HG02588 (cell line): Measurements from ENCODE around the gene COX5B.
A peak's percentile ranks its signal among the peaks of the same experiment; 100 is the strongest.

Experiments used
- ATAC-seq: cut with Tn5 transposase; IDR thresholded peaks from one replicate; pipeline ENCODE4 v1.9.1; 2021; ENCODE audit warnings: mild to moderate bottlenecking, moderate library complexity; ENCODE audit not compliant: unreplicated experiment

The COX5B gene

DNA sequence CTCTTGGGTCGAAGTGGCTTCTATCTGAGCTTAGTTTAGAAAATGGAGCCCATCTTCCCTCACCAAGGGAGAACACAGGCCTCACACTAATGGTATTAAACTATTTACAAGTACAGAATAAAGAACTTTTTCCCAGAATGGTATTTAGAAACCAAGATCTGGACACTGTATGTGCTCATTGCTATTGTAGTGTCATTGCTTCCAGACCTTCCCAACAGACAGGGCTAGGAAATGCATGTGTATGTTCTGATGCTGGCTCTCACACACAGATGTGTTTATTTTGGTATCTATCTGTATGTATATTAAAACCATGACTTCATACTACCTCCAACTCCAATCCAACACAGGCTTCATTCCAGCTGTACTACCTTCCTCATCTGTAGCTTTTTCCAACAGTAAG, 8.0 kb downstream of the COX5B start:
- ATAC-seq, result no peak

DNA sequence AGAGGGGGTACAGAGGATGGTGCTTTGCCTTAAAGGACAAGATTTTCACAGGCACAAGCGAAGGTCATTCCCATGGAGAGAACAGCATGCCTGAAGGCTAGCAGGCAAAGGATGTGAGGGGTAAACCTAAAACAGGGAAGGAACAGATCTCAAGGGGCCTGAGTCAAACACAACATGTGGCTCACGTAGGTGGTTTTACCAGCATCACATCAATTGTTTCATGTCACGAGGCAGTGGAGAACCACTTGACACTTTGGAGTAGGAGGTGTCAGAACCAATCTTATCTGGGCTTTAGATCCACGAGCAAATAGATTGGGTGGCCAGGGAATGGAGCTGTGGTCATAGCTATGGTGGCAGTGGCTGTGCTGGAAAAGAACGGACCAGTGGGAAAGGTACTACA, 8.4 kb downstream of the COX5B start:
- ATAC-seq, result no peak

DNA sequence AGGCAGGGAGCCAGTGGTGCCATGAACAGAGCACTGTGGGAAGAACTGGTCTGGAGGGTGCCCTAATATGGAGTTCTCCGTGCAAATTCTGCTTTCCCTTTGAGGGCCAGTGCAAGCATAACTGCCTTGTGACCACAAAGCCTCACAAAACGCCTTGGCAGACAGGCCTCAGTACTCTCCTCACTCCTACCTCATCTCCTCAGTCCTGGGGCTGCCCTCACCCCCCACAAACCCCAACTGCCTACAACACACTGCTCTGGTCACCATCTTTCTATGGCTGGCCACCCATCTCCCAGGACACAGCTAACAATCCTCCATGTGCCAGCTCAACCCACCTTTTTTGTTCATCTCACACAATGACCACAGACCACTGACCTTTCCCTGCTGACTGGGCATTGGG, 8.9 kb downstream of the COX5B start:
- ATAC-seq, result no peak

DNA sequence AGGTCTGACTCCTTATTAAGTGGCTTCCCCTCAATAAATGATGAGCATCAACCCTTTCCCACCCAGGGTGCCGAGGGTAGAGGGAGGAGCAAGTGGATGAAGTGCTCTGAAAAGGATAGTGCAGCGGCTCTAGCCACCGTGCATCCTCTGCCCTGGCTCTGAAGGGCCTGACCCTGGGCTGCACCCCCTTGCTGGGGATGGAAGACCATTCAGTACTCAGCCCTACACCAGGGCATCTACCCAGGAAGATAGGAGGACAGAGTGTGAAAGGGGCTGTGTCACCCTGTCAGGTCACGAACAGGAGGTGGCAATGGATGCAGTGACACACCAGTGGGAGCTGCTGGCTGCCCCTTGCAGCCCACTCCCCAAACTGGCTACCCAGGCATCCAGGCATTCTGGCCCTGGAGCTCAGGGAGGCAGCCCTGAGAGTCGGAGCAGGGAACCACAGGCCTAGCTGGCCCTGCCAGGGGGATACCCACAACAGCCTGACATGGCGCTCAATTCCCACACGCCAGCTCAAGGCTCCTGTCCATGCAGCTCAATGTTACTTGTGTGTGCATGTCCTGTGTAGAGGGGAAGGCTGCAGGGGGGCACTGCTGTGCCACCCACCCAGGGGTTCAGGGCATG, 10.4 kb downstream of the COX5B start:
- ATAC-seq, result no peak

DNA sequence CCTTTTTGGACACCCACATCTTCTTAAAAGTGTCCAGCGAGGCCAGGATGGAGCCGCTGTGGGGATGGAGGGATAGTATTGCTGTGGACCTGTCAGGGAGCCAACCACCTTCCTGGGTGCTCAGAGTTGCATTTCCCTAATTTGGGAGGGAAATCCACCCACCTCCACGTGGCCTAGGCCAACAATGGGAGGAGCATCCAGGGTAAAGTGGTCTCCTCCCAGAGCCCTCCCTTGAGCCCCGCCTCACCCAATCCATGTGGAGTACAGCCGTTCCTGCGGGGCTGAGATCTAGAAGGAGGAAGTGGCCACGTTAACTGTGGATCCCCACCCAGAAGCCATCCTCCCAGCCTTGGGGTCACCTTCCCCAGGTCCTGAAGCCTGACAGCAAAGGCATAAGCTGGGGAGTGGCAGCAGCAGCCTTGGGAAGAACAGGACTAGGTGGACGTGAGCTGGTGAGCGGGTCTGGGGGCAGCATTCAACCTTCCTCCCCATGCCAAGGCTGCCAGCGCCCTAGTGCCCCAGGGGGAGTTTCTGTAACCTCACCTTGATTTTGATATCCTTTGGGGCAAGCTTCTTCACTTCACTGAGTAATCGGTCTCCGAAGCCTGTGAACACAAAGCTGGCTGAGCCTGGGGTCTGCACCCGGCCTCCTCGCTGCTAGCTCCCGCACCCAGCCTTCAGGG, 11.2 kb downstream of the COX5B start:
- no peak for ATAC-seq

DNA sequence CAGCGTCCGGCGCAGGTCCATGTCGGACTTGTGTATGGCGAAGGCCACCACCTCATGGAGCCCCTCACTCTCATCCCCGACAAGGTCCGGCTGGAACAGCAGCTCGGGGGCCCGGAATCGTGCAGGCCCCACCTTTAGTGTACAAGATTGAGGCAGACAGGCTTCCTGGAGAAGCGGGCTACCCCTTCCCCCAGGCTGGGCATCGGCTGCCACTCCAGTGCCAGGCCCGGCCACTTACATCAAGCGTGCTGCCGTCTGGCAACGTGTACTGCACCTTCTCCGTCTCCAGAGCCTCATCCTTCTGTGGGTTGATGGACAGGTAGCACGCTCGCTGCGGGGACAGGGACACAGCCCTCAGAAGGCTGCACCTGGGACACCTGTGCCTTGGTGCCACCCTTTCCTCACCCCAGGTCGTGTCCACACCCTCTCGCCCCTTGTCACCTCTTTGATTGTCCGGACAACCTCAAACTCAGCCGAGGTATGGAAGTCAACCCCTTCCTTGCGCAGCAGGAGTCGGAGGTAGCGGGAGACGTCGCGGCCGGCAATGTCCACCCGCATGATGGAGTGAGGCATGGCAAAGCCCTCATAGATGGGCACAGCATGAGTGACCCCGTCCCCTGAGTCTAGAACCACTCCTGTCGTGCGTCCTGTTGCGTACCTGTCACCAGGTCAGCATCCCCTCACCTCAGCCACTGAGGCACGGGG, 12.3 kb downstream of the COX5B start:
- no peak for ATAC-seq

DNA sequence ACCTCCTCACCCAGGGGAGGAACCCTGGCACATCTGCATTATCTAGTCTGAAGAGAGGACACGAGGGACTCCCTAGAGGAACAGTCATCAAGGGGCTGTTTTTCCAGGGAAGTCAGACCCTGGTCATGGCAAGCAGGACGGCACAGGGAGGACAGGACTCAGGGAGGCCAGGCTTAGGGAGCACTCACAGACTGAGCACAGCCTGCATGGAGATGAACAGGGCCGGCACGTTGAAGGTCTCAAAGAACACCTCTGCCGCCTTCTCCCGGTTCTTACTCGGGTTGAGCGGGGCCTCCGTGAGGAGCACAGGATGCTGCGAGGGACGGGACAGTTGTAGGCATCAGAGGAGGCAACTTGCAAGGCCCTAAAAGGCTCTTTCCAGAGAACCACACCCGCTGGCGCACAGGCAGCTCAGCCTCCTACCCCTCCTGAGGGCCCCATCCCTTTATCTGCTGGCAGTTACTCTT, 12.9 kb downstream of the COX5B start:
- no peak for ATAC-seq

GRCh38 chr2:97659256-97660043, 13.6 kb downstream of the COX5B start:
- no peak for ATAC-seq

- ATAC-seq, result no peak
These were observed 14.3 kb downstream of the COX5B start for GRCh38 chr2:97660044-97660774.

DNA sequence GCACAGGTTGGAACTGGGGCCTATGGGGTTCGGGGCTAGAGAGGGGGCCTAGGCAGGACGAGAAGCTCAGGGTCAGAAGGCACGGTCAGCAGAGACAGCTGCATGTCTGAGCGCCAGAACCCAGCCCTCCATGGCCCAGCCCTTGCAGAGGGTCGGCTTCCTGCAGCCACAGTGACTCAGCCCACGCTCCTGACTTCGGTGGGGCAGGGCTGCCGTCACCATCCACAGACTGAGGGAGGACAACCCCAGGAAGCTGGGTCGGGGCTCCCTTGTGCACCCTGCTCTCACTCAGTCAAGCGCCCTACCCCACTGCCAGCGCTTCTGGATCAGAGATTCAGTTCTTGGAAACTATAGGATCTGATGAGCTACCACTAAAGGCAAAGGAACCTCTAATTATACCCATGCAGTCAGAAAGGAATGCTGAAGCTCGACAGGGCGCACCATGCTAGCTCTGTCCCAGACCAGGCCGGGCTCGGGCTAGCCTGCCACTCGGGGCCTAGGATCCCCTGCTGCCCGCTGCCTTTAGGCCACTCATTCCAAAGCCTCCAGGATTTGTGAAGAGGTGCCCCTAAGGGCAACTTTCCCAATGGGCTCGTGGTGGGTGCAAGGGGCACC, 15.0 kb downstream of the COX5B start:
- no peak for ATAC-seq

- ATAC-seq, result no peak
These were observed 16.1 kb downstream of the COX5B start for GRCh38 chr2:97661927-97662326.

DNA sequence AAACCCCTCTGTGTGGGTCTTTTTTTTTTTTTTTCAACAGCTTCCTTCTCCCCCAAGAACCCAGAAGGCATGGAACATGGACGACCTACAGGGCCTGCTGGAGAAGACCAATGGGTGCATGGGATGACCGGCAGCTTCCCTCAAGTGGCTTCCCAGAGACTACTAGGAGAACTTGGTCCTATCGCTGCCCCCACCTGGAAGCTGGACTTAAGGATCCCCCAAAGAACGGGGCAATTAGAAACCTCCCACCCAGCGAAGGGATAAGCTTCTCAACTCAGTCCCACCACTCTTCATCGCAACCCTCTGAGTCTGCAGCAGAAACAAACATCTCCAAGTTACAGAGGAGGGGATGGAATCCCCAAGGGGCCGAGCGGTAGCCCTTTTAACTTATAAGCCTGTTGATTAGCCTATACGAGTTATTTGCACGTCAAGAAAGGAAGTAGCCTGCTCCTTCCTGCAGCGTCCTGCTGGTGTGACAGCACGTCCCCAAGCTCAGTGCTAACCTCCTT, 16.6 kb downstream of the COX5B start:
- no peak for ATAC-seq

- ATAC-seq, result peak; percentile 44
These were observed 17.2 kb downstream of the COX5B start for GRCh38 chr2:97662895-97663625.

DNA sequence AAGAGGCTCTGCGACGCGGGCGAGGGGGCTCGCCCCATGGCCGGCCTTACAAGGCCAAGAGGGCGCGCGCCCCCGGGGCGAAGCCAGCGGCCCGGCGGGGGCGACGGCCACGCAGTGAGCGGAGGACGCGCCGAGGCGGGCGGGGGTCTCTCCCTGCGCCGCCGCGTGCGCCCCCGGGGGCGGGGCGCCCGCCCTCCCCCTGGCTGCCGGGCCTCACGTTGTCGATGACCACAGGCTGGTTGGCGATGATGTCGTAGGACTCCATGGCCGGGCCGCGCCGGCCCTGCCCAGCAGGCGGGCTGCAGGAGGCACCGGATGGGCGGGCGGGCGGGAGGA, 17.7 kb downstream of the COX5B start:
- ATAC-seq, result no peak

DNA sequence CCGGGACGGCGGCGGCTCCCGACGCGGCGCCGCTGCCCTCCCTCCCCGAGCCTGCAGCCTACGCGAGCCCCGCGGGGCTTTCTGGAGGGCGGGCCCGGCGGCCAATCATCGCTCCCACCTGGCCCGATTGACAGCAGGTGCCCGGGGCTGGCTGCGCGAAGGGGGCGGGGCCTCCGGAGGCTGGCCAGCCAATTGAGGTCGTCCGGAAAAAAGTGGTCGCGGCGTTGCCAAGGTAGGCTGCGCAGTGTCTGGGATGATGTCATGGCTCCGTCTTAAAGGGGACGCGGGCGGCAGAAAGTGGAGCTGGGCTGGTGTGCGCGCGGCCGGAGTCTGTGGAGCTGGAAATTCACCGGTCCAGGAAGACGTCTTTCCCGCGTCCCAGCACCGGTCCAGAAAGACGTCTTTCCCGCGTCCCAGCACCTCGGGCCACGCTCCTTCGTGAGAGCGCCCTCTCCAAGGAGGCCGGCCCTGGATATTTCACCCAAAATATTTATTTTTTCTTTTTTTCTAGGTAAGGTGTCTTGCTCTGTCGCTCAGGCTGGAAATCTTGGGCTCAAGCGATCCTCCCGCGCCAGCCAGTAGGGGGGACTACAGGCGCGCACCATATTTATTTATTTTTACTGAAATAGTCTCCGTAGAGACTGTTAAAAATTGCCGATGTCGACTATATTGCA, 18.2 kb downstream of the COX5B start, which contains the start of gene ACTR1B:
TSS of gene ACTR1B (minus strand) at position 83 of the 674 bp plus-strand sequence. CDS start 154 bp downstream, outside the sequence.
- peak; percentile 88 for ATAC-seq

DNA sequence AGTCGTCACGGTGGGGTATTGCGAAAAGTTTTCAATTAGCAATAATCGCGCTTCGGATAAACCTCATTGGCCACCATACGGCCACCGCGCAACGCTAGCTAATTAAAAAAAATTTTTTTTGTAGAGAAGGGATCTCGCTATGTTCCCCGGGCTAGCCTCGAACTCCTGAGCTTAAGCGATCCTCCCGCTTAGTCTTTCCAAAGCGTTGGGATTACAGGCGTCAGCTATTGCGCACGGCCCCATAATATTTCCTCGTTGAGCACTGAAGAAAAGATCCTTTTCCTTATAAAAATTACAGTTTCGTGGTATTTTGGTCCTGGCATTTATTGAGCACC, 18.7 kb downstream of the COX5B start:
- no peak for ATAC-seq

- ATAC-seq, result no peak
These were observed 23.6 kb downstream of the COX5B start, which contains the start of gene C2orf92 for GRCh38 chr2:97669448-97669847. C2orf92 (plus strand) TSS chr2:97669713; CDS start chr2:97669789, 76 bp downstream.

DNA sequence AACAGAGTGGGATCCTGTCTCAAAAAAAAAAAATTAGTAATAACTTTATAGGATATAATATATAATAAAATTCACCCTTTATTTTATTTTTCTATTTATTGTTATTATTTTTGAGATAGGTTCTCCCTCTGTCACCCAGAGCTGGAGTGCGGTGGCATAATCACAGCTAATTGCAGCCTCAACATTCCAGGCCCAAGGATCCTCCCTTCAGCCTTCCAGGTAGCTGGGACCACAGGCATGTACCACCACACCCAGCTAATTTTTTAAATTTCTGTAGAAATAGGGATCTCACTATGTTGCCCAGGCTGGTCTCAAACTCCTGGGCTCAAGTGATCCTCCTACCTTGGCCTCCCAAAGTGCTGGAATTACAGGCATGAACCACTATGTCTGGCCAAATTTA, 24.6 kb downstream of the COX5B start:
- ATAC-seq, result no peak

GRCh38 chr2:97671526-97671925, 25.7 kb downstream of the COX5B start:
- no peak for ATAC-seq
